Measurements from ENCODE around the gene CUBN.

GRCh38 chr10:16792675-16793074 is 336.9 kb downstream of the CUBN start:
- TF ChIP-seq CTCF (conservative IDR thresholded peaks at IDR 0.05; ENCODE audit: low read depth, low read length) (no peak), EZH2 (IDR thresholded peaks at IDR 0.05; ENCODE audit: low read length, unreplicated experiment) (no peak)
